K562 (cell line): ENCODE results near the gene UQCRHL. TPM values are rescaled to one million over a fixed set of nuclear protein-coding genes. Genes with fewer than 3 reads are reported as not detected.

Source experiments
- ATAC-seq: fragments of 200-7000 bp; cut with Tn5 transposase; 3 replicates; pipeline ENCODE4 v1.9.1; 2020; ENCODE audit warnings: moderate library complexity
- BruUV-seq: library from RNA; stranded (reverse); fragments of 400-500 nt; replicated peaks from 2 replicates; lab custom pipeline; 2021; lab: Mats Ljungman, UMichigan
- CTCF ChIA-PET: fragments of 300-600 bp; formaldehyde crosslinking; extraction: SDS; loops from one replicate; lab custom pipeline; 2021; ENCODE audit warnings: low intra/inter-chr PET ratio; lab: Yijun Ruan, JAX
- POLR2A ChIA-PET: fragments of 300-600, 350-650 bp; sonication (Branson Sonifier 250); formaldehyde crosslinking; extraction: SDS; loops from one replicate; lab custom pipeline; 2021; ENCODE audit warnings: antibody characterized with exemption, inconsistent platforms; lab: Yijun Ruan, JAX
- DNase-seq, 4 experiments: peaks; one replicate each; pipeline versions ENCODE4 v3.0.0 to v3.0.0-alpha.2; 2011 to 2018; ENCODE audit warnings: low spot score in 3 of 4, mixed read lengths in 3 of 4; ENCODE audit errors: extremely low read depth in 1 of 4
- FAIRE-seq: peaks from 2 replicates; lab custom pipeline; 2011; peaks lifted over from hg19 to GRCh38; lab: Jason Lieb, UNC
- H2AFZ ChIP-seq: 2 replicates; pipeline ENCODE4 v1.6.0; 2011; ENCODE audit warnings: low read depth, low read length, control low read depth, inconsistent platforms
- H3K27ac ChIP-seq: fragments of 200-600 bp; 3 replicates; pipeline ENCODE4 v1.8.0; 2011; ENCODE audit warnings: low read depth, mild to moderate bottlenecking, control low read depth, inconsistent platforms, low read length, moderate library complexity, mixed read lengths; ENCODE audit errors: extremely low read depth
- H3K27me3 ChIP-seq, 2 experiments: fragments of 300-600 bp in 1 of 2; 2 replicates in 1 of 2; 3 replicates in 1 of 2; pipeline versions ENCODE4 v1.6.0 to v1.8.0; 2011; ENCODE audit warnings: inconsistent platforms in 2 of 2, low read length in 2 of 2, mild to moderate bottlenecking in 1 of 2, mixed read lengths in 1 of 2, moderate library complexity in 1 of 2; ENCODE audit not compliant: control insufficient read depth in 2 of 2, insufficient read depth in 2 of 2
- H3K36me3 ChIP-seq: fragments of 300-600 bp; 3 replicates; pipeline ENCODE4 v1.8.0; 2011; ENCODE audit warnings: mild to moderate bottlenecking, low read length, inconsistent platforms; ENCODE audit not compliant: control insufficient read depth, insufficient read depth
- H3K4me1 ChIP-seq, 2 experiments: fragments of 200-600 bp in 1 of 2; replicated peaks in 1 of 2; 2 replicates in 1 of 2; 3 replicates in 1 of 2; pipeline versions ENCODE4 v1.5.1 to v1.8.0; 2011; ENCODE audit warnings: inconsistent platforms in 2 of 2, low read length in 2 of 2, mild to moderate bottlenecking in 1 of 2, mixed read lengths in 1 of 2, moderate library complexity in 1 of 2; ENCODE audit not compliant: control insufficient read depth in 2 of 2, insufficient read depth in 2 of 2
- H3K4me2 ChIP-seq: 2 replicates; pipeline ENCODE4 v1.6.1; 2011; ENCODE audit warnings: low read length, control low read depth, inconsistent platforms, mixed read lengths; ENCODE audit not compliant: insufficient read depth
- H3K4me3 ChIP-seq: fragments of 200-600 bp; sonication (generic), shearing (Covaris generic); 2 replicates; pipeline ENCODE4 v1.5.1; 2016; ENCODE audit warnings: control low read depth, inconsistent platforms
- H3K79me2 ChIP-seq: fragments of 200-600 bp; 3 replicates; pipeline ENCODE4 v1.8.0; 2011; ENCODE audit warnings: low read length, inconsistent platforms; ENCODE audit not compliant: control insufficient read depth, insufficient read depth
- H3K9ac ChIP-seq, 2 experiments: 2 replicates each; pipeline versions ENCODE4 v1.6.0 to v1.6.1; 2011; ENCODE audit warnings: low read depth in 2 of 2, low read length in 2 of 2, control low read depth in 1 of 2, inconsistent platforms in 1 of 2, mild to moderate bottlenecking in 1 of 2, mixed read lengths in 1 of 2; ENCODE audit not compliant: insufficient read depth in 1 of 2
- H3K9me1 ChIP-seq: one replicate; pipeline ENCODE4 v1.6.0; 2011; ENCODE audit warnings: inconsistent platforms, mild to moderate bottlenecking, low read length, moderate library complexity; ENCODE audit not compliant: control insufficient read depth, insufficient read depth
- H3K9me3 ChIP-seq: replicated peaks from 2 replicates; pipeline ENCODE4 v1.5.1; 2011; ENCODE audit warnings: low read depth, low read length, inconsistent platforms; ENCODE audit not compliant: control insufficient read depth, insufficient read depth
- H4K20me1 ChIP-seq: replicated peaks from 2 replicates; pipeline ENCODE4 v1.6.1; 2011; ENCODE audit warnings: low read length, inconsistent platforms, mixed read lengths; ENCODE audit not compliant: control insufficient read depth, insufficient read depth
- AFF4 ChIP-seq: sonication (generic); formaldehyde crosslinking; IDR thresholded peaks from 2 replicates; pipeline ENCODE4 v1.8.0; 2023; ENCODE audit warnings: mild to moderate bottlenecking, missing genetic modification reagents
- CHCHD3 ChIP-seq: fragments of 250-450 bp; sonication (Bioruptor Pico); IDR thresholded peaks from 2 replicates; pipeline ENCODE4 v2.1.2; 2022; ENCODE audit warnings: mild to moderate bottlenecking
- CTCFL ChIP-seq: IDR thresholded peaks from 2 replicates; pipeline ENCODE4 v1.6.1; 2011; ENCODE audit warnings: borderline replicate concordance, low read depth, mild to moderate bottlenecking, moderate library complexity, low read length; ENCODE audit not compliant: insufficient read depth, poor library complexity, severe bottlenecking
- ESRRB ChIP-seq: fragments of 250-450 bp; sonication (Bioruptor Pico); IDR thresholded peaks from 2 replicates; pipeline ENCODE4 v1.5.0; 2020; ENCODE audit warnings: mild to moderate bottlenecking, moderate library complexity, borderline replicate concordance
- U2AF1 ChIP-seq: fragments of 200-400 bp; formaldehyde crosslinking; optimal IDR thresholded peaks from 2 replicates; pipeline ENCODE3; 2017; ENCODE audit warnings: mild to moderate bottlenecking, low read depth, low read length, moderate library complexity
- ZNF717 ChIP-seq: fragments of 250-450 bp; sonication (Bioruptor Pico); IDR thresholded peaks from 2 replicates; pipeline ENCODE4 v1.5.0; 2021
- WGBS: fragments of 100-300 bp; shearing (Covaris generic); methylation state at CpG from one replicate; pipeline ENCODE4 v1.1.6; 2016; ENCODE audit warnings: low coverage, mixed read lengths; ENCODE audit not compliant: insufficient coverage; ENCODE audit errors: missing lambda C conversion rate; 5-methylcytosine and 5-hydroxymethylcytosine counted together
- in situ Hi-C: fragments of 300-500 bp; cut with MboI; formaldehyde crosslinking; loops from 4 replicates; pipeline ENCODE4 v1.15.0; 2018; ENCODE audit warnings: inconsistent platforms, mixed read lengths
- intact Hi-C: fragments of 100-400 bp; cut with micrococcal nuclease; formaldehyde crosslinking; loops from 2 replicates; pipeline ENCODE4 v1.14.2; 2022
- polyA plus RNA-seq, 8 experiments: library from polyadenylated mRNA; depleted of rRNA in 4 of 8; stranded (reverse) in 5 of 8; unstranded in 3 of 8; fragments of >200 nt; fragmentation: Nextera tagmentation in 2 of 8; fragmentation: Illumina TruSeq in 1 of 8; extraction: Ambion mirVana in 2 of 8; extraction: Trizol in 1 of 8; gene quantifications; 2 replicates each; pipeline versions ENCODE4 v1.2.1 to v1.2.3, GENCODE V29; 2011 to 2014; ENCODE audit warnings: inconsistent platforms in 1 of 8, missing spikeins in 1 of 8
- total RNA-seq, 7 experiments: library from RNA; depleted of rRNA in 6 of 7; stranded (reverse); fragments of >200 nt in 6 of 7; fragmentation: Illumina TruSeq in 2 of 7; extraction: Trizol in 2 of 7; gene quantifications; 2 replicates each; pipeline versions ENCODE4 v1.2.1 to v1.2.3, GENCODE V29; 2011 to 2021; ENCODE audit warnings: low replicate concordance in 1 of 7

UQCRHL gene
- total and polyA plus RNA-seq, 9 of the 15 experiments (the other 6 are each of a cell fraction or from before 2014, with no cell fraction given), result 5.1 to 41.3 (median 21.8) TPM

- intact Hi-C loops, result loop anchor here (10.0 kb wide), 1 partner anchor 314 kb away; the partner anchor contains the start of genes CASP9 and DNAJC16
Observed at GRCh38 chr1:15838721-15839120, 31.3 kb upstream of the UQCRHL start.

More at GRCh38 chr1:15838721-15839120, 31.3 kb upstream of the UQCRHL start:
- DNase-seq (no peak), FAIRE-seq (no peak), ATAC-seq (no peak)
- no peak for TF ChIP-seq CHCHD3
- no peak for TF ChIP-seq AFF4 (CRISPR knock-in tag)
- TF ChIP-seq U2AF1, result no peak
- no peak for TF ChIP-seq ESRRB (CRISPR knock-in tag)
- no peak for TF ChIP-seq CTCFL
- no peak for TF ChIP-seq ZNF717 (CRISPR knock-in tag)
- Histone ChIP-seq H3K9me1 (no peaks in the 10 kb centered on the region), H3K9me3 (no peaks in the 10 kb centered on the region), H3K9ac (no peak overlapping the region), H3K36me3 (no peaks in the 10 kb centered on the region), H3K4me3 (no peak overlapping the region), H3K4me2 (no peak overlapping the region), H3K27ac (no peak overlapping the region), H3K79me2 (peaks cover 27% of the 10 kb centered on the region), H4K20me1 (no peaks in the 10 kb centered on the region), H2AFZ (no peak overlapping the region), H3K27me3 (no peaks in the 10 kb centered on the region), H3K4me1 (peaks cover 0 to 30% of the 10 kb centered on the region in 2 experiments; a peak in 3 of 5 replicates)
- ChIA-PET POLR2A (interaction anchor here (0.6 to 4.5 kb wide), 3 partner anchors 10 to 1613 kb away, joined by 3 to 96 read pairs (median 3); partner anchors contain the start of gene SPEN), CTCF (no interaction called here)
- BruUV-seq, result no TSS peak
- in situ Hi-C loops, result no loop called here
- 78% methylated on average over 4 of the region's 4 CpGs for WGBS
